Psoas muscle (tissue), 8 donors: ENCODE results near the gene HS3ST4. TPM values are rescaled to one million over a fixed set of nuclear protein-coding genes. Genes with fewer than 3 reads are reported as not detected.

ENCODE experiments used
- ATAC-seq, 4 donors: fragments of 200-7000 bp; cut with Tn5 transposase; one replicate each; pipeline ENCODE4 v1.9.1; 2020; ENCODE audit warnings: moderate library complexity in 3 of 4, mild to moderate bottlenecking in 2 of 4
- DNase-seq, 2 donors: peaks; one replicate each; pipeline ENCODE4 v3.0.0-alpha.2; 2020
- H3K27ac ChIP-seq: fragments of 200-600 bp; one replicate; pipeline ENCODE4 v1.8.0; 2022
- H3K27me3 ChIP-seq, 3 donors: fragments of 200-600 bp in 1 of 3; one replicate each; pipeline versions ENCODE4 v1.6.1 to v1.8.0; 2013 to 2022; ENCODE audit warnings: low read length in 2 of 3, mild to moderate bottlenecking in 2 of 3, moderate library complexity in 1 of 3; ENCODE audit not compliant: insufficient read depth in 3 of 3
- H3K36me3 ChIP-seq, 2 donors: fragments of 200-600 bp in 1 of 2; one replicate each; pipeline versions ENCODE4 v1.6.1 to v1.8.0; 2013 to 2022; ENCODE audit warnings: low read depth in 1 of 2, mild to moderate bottlenecking in 1 of 2, moderate library complexity in 1 of 2; ENCODE audit not compliant: insufficient read depth in 1 of 2
- H3K4me1 ChIP-seq: fragments of 200-600 bp; one replicate; pipeline ENCODE4 v1.8.0; 2022
- H3K4me3 ChIP-seq: fragments of 200-600 bp; one replicate; pipeline ENCODE4 v1.8.0; 2022; ENCODE audit warnings: mild to moderate bottlenecking
- H3K9me3 ChIP-seq: fragments of 200-600 bp; one replicate; pipeline ENCODE4 v1.8.0; 2022
- WGBS, 3 donors: extraction: QIAGEN DNeasy Blood & Tissue Kit; methylation state at CpG; one replicate each; pipeline versions ENCODE4 v1.1.6 to v1.1.7; 2013; 5-methylcytosine and 5-hydroxymethylcytosine counted together
- intact Hi-C, 2 donors: fragments of 100-400 bp; cut with DNase I; formaldehyde crosslinking; loops; one replicate each; pipeline versions ENCODE4 v1.11.0 to v1.14.2; 2022
- polyA plus RNA-seq, 3 donors: library from polyadenylated mRNA; stranded (reverse); fragments of 200-250 nt; gene quantifications; one replicate each; pipeline ENCODE4 v1.2.3, GENCODE V29; 2013
- total RNA-seq, 4 donors: library from RNA; stranded (reverse); fragmentation: NEBNext Ultra II Directional in 2 of 4; extraction: Animal tissue kit (Norgen Biotek cat#: 25700) in 2 of 4; gene quantifications; one replicate each; pipeline versions ENCODE4 v1.2.1 to v1.2.4, GENCODE V29; 2021 to 2023
- TF ChIP-seq, protein P1 (sequence below): fragments of 200-600 bp; IDR thresholded peaks from one replicate; pipeline ENCODE4 v1.8.0; 2022; ENCODE audit warnings: antibody characterized with exemption
- donor health status: healthy with polysubstance abuse.
- donor health status: DM: no; HTN: no; CAD: no; lungs with moderate emphysema.
- donor health status: Bipolar disorder and iron deficiency.
- donor health status: healthy.
- donor health status: DM: yes; HTN: yes; CAD: no.
- donor health status: DM: no; HTN: no; CAD: no.
- donor health status: DM: no; HTN: no; CAD: no.
- donor health status: DM: yes; HTN: yes; CAD: no.

Gene HS3ST4
- total and polyA plus RNA-seq, 7 donors: 0.01 TPM; not detected in 6

DNA sequence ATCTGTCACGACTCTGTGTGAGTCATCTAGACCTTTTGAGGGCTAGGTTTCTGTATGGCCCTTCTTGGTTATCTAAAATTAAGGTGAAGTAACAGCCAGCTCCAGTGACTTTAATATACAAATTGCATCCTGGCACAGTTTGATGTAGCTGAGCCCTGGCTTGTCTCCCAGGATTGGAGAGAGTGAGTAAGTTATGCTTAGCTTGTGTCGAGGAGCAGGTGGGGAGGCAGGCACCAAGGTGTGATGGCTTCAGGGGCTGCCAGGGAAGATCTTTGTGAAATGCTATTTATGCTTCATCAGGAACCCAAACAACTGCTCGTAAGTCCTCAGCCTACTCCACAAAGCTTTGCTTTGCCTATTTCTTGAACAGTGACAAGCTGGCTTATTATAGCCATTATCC, 261.2 kb downstream of the HS3ST4 start:
- no peaks in the 10 kb centered on the region for H3K27me3 ChIP-seq
- 70 to 75% (median 74%) methylated on average over 3 of the region's 3 CpGs for WGBS, 3 donors
- ATAC-seq (no peak), DNase-seq (no peak)
- no peak overlapping the region for H3K27ac ChIP-seq
- no peaks in the 10 kb centered on the region for H3K36me3 ChIP-seq
- H3K4me1 ChIP-seq: no peaks in the 10 kb centered on the region
- TF ChIP-seq, protein P1, sequence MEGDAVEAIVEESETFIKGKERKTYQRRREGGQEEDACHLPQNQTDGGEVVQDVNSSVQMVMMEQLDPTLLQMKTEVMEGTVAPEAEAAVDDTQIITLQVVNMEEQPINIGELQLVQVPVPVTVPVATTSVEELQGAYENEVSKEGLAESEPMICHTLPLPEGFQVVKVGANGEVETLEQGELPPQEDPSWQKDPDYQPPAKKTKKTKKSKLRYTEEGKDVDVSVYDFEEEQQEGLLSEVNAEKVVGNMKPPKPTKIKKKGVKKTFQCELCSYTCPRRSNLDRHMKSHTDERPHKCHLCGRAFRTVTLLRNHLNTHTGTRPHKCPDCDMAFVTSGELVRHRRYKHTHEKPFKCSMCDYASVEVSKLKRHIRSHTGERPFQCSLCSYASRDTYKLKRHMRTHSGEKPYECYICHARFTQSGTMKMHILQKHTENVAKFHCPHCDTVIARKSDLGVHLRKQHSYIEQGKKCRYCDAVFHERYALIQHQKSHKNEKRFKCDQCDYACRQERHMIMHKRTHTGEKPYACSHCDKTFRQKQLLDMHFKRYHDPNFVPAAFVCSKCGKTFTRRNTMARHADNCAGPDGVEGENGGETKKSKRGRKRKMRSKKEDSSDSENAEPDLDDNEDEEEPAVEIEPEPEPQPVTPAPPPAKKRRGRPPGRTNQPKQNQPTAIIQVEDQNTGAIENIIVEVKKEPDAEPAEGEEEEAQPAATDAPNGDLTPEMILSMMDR: no peak
- intact Hi-C loops: no loop called here
- H3K4me3 ChIP-seq: no peak overlapping the region
- no peaks in the 10 kb centered on the region for H3K9me3 ChIP-seq

DNA sequence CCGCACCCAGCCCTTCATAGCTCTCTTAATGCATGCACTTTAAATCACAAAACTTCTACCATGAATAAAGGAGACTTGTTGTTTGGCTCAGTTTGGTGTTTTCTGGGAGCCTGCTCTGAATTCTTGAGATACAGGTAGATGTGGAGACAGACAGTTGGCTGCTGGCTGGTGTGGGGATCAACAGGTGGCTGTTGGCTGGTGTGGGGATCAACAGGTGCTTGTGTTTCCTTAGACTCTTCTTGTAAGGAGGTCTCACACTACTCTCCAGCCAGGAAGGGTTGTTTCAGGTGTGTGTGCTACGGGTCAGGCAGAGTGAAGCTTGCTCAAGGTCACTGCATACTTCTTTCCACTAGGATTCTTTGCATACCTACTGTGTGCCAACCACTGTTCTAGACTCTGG, 265.9 kb downstream of the HS3ST4 start:
- DNase-seq (no peak), ATAC-seq (no peak)
- Histone ChIP-seq H3K4me3 (no peak overlapping the region), H3K36me3 (no peaks in the 10 kb centered on the region), H3K27ac (no peak overlapping the region), H3K27me3 (no peaks in the 10 kb centered on the region), H3K9me3 (no peaks in the 10 kb centered on the region), H3K4me1 (no peaks in the 10 kb centered on the region)
- WGBS, 3 donors: 76 to 86% (median 83%) methylated on average over 2 of the region's 2 CpGs
- TF ChIP-seq, protein P1: no peak
- intact Hi-C loops: no loop called here

DNA sequence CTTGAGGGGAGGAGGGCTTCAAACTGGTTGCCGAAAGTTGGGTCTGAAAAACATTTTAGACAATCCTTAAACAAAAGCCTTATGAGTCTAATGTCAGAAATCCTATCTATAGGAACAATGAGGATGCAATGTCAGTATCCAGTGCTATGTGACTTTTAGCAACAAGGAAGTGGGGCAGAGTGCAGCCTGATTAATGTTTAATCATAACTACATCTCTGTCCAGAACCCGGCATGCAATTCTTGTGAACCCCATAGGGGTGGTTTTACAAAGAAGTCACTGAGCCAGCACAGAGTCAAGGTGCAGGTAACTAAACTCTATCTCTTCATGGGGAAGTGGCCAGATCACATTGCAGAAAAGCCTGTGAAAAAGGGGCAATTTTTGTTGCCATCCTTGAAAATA, 267.5 kb downstream of the HS3ST4 start:
- H3K27me3 ChIP-seq: no peaks in the 10 kb centered on the region
- ATAC-seq (no peak), DNase-seq (no peak)
- intact Hi-C loops: no loop called here
- TF ChIP-seq, protein P1: no peak
- no peaks in the 10 kb centered on the region for H3K4me1 ChIP-seq
- no peaks in the 10 kb centered on the region for H3K36me3 ChIP-seq
- WGBS, 3 donors: 91 to 95% (median 92%) methylated on average over 2 of the region's 2 CpGs
- no peaks in the 10 kb centered on the region for H3K9me3 ChIP-seq
- H3K27ac ChIP-seq: no peak overlapping the region
- H3K4me3 ChIP-seq: no peak overlapping the region

DNA sequence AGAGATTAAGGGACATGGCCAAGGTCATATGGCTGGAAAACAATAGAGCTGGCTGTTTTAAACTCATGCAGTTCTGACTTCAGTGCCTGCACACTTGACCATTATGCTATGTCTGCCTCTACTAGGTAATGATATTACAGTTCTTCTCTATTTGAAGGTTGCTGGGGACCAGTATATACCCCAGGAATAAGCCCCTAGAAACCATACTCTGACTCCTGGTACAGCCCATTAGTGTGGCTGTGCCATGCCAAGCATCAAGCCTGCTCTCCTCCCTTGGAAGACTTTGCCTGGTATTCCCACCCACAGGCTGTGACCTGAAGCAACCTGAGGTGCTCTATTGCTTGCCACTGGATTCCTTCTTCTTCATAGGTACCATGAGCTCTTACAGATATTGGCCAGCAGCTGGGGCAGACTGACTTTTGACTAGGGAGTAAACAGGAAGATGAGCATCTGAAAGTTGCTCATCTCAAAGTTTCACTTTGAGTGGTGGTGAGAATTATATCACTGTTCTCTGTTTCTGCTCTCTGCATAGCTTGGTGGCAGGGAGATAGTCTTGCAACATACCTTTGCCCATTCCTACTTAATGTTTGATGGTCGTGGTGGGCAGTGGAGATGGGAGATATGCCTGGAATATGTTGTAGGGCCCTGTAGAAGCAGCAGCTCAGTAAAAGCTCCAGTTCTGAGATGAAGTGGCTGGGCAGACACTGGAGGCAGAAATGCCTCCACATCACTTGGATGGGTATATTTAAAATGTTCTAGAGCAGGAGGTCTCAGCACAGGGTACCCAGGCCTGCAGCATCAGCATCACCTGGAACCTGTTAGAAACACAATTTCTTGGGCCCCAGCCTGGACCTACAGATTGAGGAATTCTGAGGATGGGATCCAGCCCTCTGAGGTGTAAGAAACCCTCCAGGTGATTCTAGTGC, 274.7 kb downstream of the HS3ST4 start:
- 59 to 68% (median 68%) methylated on average over 1 of the region's 1 CpG for WGBS, 3 donors
- no peak overlapping the region for H3K27ac ChIP-seq
- H3K36me3 ChIP-seq: no peaks in the 10 kb centered on the region
- H3K4me1 ChIP-seq: no peaks in the 10 kb centered on the region
- H3K27me3 ChIP-seq: no peaks in the 10 kb centered on the region
- ATAC-seq (no peak), DNase-seq (no peak)
- TF ChIP-seq, protein P1: no peak
- no peaks in the 10 kb centered on the region for H3K9me3 ChIP-seq
- intact Hi-C loops: no loop called here
- no peak overlapping the region for H3K4me3 ChIP-seq
